ENCODE measurements around the gene RPL37.
"Not testable (repeated sequence)": the region's sequence is repeated elsewhere in the genome, so short reads cannot be mapped to it uniquely, and the experiment has no call there.

Gene RPL37

GRCh38 chr5:40866844-40867243, 31.8 kb upstream of the RPL37 start:
- Histone ChIP-seq H3F3A (ENCODE audit: control insufficient read depth, insufficient read depth) (no peaks in the 10 kb centered on the region), H3K79me2 (ENCODE audit: control insufficient read depth, low read length) (no peaks in the 10 kb centered on the region), H3K9me2 (replicated peaks; ENCODE audit: control insufficient read depth, low read length) (no peaks in the 10 kb centered on the region; the same call in 1 of the 2 replicates), H4K20me1 (ENCODE audit: control insufficient read depth, insufficient read depth, low read depth, low read length) (no peaks in the 10 kb centered on the region), H3K4me2 (ENCODE audit: low read length) (no peak overlapping the region), H3K4me3 (ENCODE audit: low read length) (no peak overlapping the region), H3K27me3 (ENCODE audit: control insufficient read depth, low read length) (peaks cover 3% of the 10 kb centered on the region; the same call in 1 of the 2 replicates), H3K4me1 (ENCODE audit: control insufficient read depth, low read length) (no peaks in the 10 kb centered on the region), H3K36me3 (ENCODE audit: control insufficient read depth, low read length) (no peaks in the 10 kb centered on the region), H3K27ac (ENCODE audit: low read depth, low read length) (no peak overlapping the region), H3K9me3 (ENCODE audit: control insufficient read depth, insufficient read depth, low read length) (no peaks in the 10 kb centered on the region; the same call in 1 of the 2 replicates)
- no peak for TF ChIP-seq EZH2phosphoT487 (IDR thresholded peaks at IDR 0.05; ENCODE audit: borderline replicate concordance, low read length)

DNA sequence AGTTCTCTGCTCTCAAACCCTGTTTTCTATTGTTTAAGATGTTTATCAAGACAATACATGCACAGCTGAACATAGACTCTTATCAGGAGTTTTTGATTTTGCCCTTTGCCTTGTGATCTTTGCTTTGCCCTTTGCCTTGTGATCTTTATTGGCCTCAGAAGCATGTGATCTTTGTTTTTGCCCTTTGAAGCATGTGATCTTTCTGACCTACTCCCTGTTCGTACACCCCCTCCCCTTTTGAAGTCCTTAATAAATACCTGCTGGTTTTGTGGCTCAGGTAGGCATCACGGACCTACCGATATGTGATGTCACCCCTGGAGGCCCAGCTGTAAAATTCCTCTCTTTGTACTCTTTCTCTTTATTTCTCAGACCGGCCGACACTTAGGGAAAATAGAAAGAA, 30.0 kb upstream of the RPL37 start:
- not testable (repeated sequence) for H3K27ac ChIP-seq (ENCODE audit: low read depth, low read length); H3K36me3 ChIP-seq (ENCODE audit: control insufficient read depth, low read length); H3K9me2 ChIP-seq (replicated peaks; ENCODE audit: control insufficient read depth, low read length); H3K79me2 ChIP-seq (ENCODE audit: control insufficient read depth, low read length); H3K4me3 ChIP-seq (ENCODE audit: low read length); H3F3A ChIP-seq (ENCODE audit: control insufficient read depth, insufficient read depth); H3K9me3 ChIP-seq (ENCODE audit: control insufficient read depth, insufficient read depth, low read length); H3K4me2 ChIP-seq (ENCODE audit: low read length); H3K27me3 ChIP-seq (ENCODE audit: control insufficient read depth, low read length); H3K4me1 ChIP-seq (ENCODE audit: control insufficient read depth, low read length); H4K20me1 ChIP-seq (ENCODE audit: control insufficient read depth, insufficient read depth, low read depth, low read length)

GRCh38 chr5:40860711-40861110, 25.7 kb upstream of the RPL37 start:
- no peaks in the 10 kb centered on the region for H4K20me1 ChIP-seq (ENCODE audit: control insufficient read depth, insufficient read depth, low read depth, low read length)
- H3F3A ChIP-seq (ENCODE audit: control insufficient read depth, insufficient read depth), result no peaks in the 10 kb centered on the region
- H3K9me3 ChIP-seq (ENCODE audit: control insufficient read depth, insufficient read depth, low read length), result no peaks in the 10 kb centered on the region; the same call in 1 of the 2 replicates
- no peaks in the 10 kb centered on the region for H3K4me1 ChIP-seq (ENCODE audit: control insufficient read depth, low read length)
- no peaks in the 10 kb centered on the region for H3K79me2 ChIP-seq (ENCODE audit: control insufficient read depth, low read length)
- no peak overlapping the region for H3K4me3 ChIP-seq (ENCODE audit: low read length)
- H3K27ac ChIP-seq (ENCODE audit: low read depth, low read length), result no peak overlapping the region
- H3K9me2 ChIP-seq (replicated peaks; ENCODE audit: control insufficient read depth, low read length), result no peaks in the 10 kb centered on the region; the same call in 1 of the 2 replicates
- H3K27me3 ChIP-seq (ENCODE audit: control insufficient read depth, low read length), result no peaks in the 10 kb centered on the region
- no peaks in the 10 kb centered on the region for H3K36me3 ChIP-seq (ENCODE audit: control insufficient read depth, low read length)
- H3K4me2 ChIP-seq (ENCODE audit: low read length), result no peak overlapping the region
- TF ChIP-seq EZH2phosphoT487 (IDR thresholded peaks at IDR 0.05; ENCODE audit: borderline replicate concordance, low read length), result no peak
- TF ChIP-seq, protein P1, sequence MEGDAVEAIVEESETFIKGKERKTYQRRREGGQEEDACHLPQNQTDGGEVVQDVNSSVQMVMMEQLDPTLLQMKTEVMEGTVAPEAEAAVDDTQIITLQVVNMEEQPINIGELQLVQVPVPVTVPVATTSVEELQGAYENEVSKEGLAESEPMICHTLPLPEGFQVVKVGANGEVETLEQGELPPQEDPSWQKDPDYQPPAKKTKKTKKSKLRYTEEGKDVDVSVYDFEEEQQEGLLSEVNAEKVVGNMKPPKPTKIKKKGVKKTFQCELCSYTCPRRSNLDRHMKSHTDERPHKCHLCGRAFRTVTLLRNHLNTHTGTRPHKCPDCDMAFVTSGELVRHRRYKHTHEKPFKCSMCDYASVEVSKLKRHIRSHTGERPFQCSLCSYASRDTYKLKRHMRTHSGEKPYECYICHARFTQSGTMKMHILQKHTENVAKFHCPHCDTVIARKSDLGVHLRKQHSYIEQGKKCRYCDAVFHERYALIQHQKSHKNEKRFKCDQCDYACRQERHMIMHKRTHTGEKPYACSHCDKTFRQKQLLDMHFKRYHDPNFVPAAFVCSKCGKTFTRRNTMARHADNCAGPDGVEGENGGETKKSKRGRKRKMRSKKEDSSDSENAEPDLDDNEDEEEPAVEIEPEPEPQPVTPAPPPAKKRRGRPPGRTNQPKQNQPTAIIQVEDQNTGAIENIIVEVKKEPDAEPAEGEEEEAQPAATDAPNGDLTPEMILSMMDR (IDR thresholded peaks at IDR 0.05; ENCODE audit: low read depth, low read length, poor library complexity, severe bottlenecking), result no peak

DNA sequence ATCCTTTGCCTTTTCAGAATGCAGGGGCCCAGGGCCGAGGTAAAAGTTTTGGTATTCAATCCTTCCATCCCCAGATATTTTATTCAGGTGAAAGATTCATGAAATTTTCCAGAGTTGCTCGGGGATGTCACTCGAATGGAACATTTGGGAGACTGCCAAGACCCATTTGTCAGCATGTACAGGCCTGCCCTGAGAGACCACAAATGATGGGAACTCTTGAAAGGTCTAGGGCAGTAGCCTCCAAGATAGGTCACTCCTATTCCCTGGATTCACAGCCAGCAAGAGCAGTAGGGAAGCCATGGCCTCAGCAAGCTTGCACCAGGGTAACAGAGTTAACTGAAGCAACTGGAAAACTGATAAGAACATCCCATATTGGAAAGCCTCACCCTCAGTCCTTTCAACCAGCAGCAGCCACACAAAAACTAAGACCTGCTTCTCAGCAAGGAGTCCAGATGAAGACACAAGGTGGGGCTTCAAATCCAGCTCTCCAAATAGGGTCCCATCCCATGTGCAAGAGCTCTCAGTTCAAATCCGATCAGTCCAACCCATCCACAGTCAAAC, 18.7 kb upstream of the RPL37 start:
- Histone ChIP-seq H3K79me2 (ENCODE audit: control insufficient read depth, low read length) (no peaks in the 10 kb centered on the region), H3K27me3 (ENCODE audit: control insufficient read depth, low read length) (no peaks in the 10 kb centered on the region), H3K4me3 (ENCODE audit: low read length) (no peak overlapping the region), H3K27ac (ENCODE audit: low read depth, low read length) (no peak overlapping the region), H3K9me3 (ENCODE audit: control insufficient read depth, insufficient read depth, low read length) (no peaks in the 10 kb centered on the region), H3F3A (ENCODE audit: control insufficient read depth, insufficient read depth) (no peaks in the 10 kb centered on the region), H3K9me2 (replicated peaks; ENCODE audit: control insufficient read depth, low read length) (no peaks in the 10 kb centered on the region), H3K4me2 (ENCODE audit: low read length) (no peak overlapping the region), H4K20me1 (ENCODE audit: control insufficient read depth, insufficient read depth, low read depth, low read length) (no peaks in the 10 kb centered on the region), H3K36me3 (ENCODE audit: control insufficient read depth, low read length) (no peaks in the 10 kb centered on the region), H3K4me1 (ENCODE audit: control insufficient read depth, low read length) (peaks cover 9% of the 10 kb centered on the region)
- TF ChIP-seq, protein P1 (IDR thresholded peaks at IDR 0.05; ENCODE audit: low read depth, low read length, poor library complexity, severe bottlenecking), result no peak
- no peak for TF ChIP-seq EZH2phosphoT487 (IDR thresholded peaks at IDR 0.05; ENCODE audit: borderline replicate concordance, low read length)

Measured in DOHH2 (cell line).